Keratinocyte (primary cell): ENCODE data around the gene IP6K2. TPM values are rescaled to one million over a fixed set of nuclear protein-coding genes. Genes with fewer than 3 reads are reported as not detected.
A peak's percentile ranks its signal among the peaks of the same experiment; 100 is the strongest.

Experiments used
- DNase-seq: peaks from one replicate; pipeline ENCODE4 v3.0.0-alpha.2; 2011; ENCODE audit warnings: low read depth, missing footprints, low spot score
- FAIRE-seq: peaks from 2 replicates; lab custom pipeline; 2011; peaks lifted over from hg19 to GRCh38; lab: Jason Lieb, UNC
- H2AFZ ChIP-seq: 2 replicates; pipeline ENCODE4 v1.6.0; 2012; ENCODE audit warnings: low read length, control low read depth, inconsistent platforms; ENCODE audit not compliant: control insufficient read depth
- H3K27ac ChIP-seq: 2 replicates; pipeline ENCODE4 v1.5.1; 2011; ENCODE audit warnings: low read length; ENCODE audit not compliant: control insufficient read depth, insufficient read depth
- H3K27me3 ChIP-seq: 3 replicates; pipeline ENCODE4 v1.6.0; 2011; ENCODE audit warnings: low read length; ENCODE audit not compliant: control insufficient read depth, insufficient read depth; ENCODE audit errors: extremely low read depth
- H3K36me3 ChIP-seq, 2 experiments: 2 replicates in 1 of 2; 3 replicates in 1 of 2; pipeline ENCODE4 v1.5.1; 2011; ENCODE audit warnings: low read length in 2 of 2, mild to moderate bottlenecking in 1 of 2; ENCODE audit not compliant: control insufficient read depth in 2 of 2, insufficient read depth in 2 of 2; ENCODE audit errors: extremely low read depth in 1 of 2
- H3K4me1 ChIP-seq: 3 replicates; pipeline ENCODE4 v1.5.1; 2011; ENCODE audit warnings: low read length; ENCODE audit not compliant: control insufficient read depth, insufficient read depth; ENCODE audit errors: extremely low read depth
- H3K4me2 ChIP-seq: 3 replicates; pipeline ENCODE4 v1.6.0; 2011; ENCODE audit warnings: low read depth, low read length; ENCODE audit not compliant: control insufficient read depth, insufficient read depth; ENCODE audit errors: extremely low read depth
- H3K4me3 ChIP-seq, 3 experiments: fragments of 200-600 bp in 1 of 3; sonication (generic) in 1 of 3; 2 replicates in 2 of 3; 3 replicates in 1 of 3; pipeline ENCODE4 v1.5.1; 2011 to 2016; ENCODE audit warnings: low read length in 3 of 3, mild to moderate bottlenecking in 3 of 3, control low read depth in 2 of 3, inconsistent platforms in 1 of 3, low read depth in 1 of 3, mixed read lengths in 1 of 3, mixed run types in 1 of 3, moderate library complexity in 1 of 3; ENCODE audit not compliant: control insufficient read depth in 2 of 3, insufficient read depth in 2 of 3; ENCODE audit errors: extremely low read depth in 1 of 3
- H3K79me2 ChIP-seq: 2 replicates; pipeline ENCODE4 v1.6.0; 2012; ENCODE audit warnings: low read length; ENCODE audit not compliant: control insufficient read depth, insufficient read depth
- H3K9ac ChIP-seq: 3 replicates; pipeline ENCODE4 v1.6.0; 2011; ENCODE audit warnings: low read length; ENCODE audit not compliant: control insufficient read depth, insufficient read depth; ENCODE audit errors: extremely low read depth
- H3K9me1 ChIP-seq: 3 replicates; pipeline ENCODE4 v1.6.0; 2011; ENCODE audit warnings: low read length; ENCODE audit not compliant: control insufficient read depth, insufficient read depth; ENCODE audit errors: extremely low read depth
- H3K9me3 ChIP-seq: 2 replicates; pipeline ENCODE4 v1.5.1; 2012; ENCODE audit warnings: low read depth, low read length; ENCODE audit not compliant: control insufficient read depth
- H4K20me1 ChIP-seq: 3 replicates; pipeline ENCODE4 v1.6.0; 2011; ENCODE audit warnings: low read length; ENCODE audit not compliant: control insufficient read depth, insufficient read depth; ENCODE audit errors: extremely low read depth
- CTCF ChIP-seq, 3 experiments: IDR thresholded peaks in 1 of 3; conservative IDR thresholded peaks in 1 of 3; optimal IDR thresholded peaks in 1 of 3; 2 replicates in 2 of 3; 3 replicates in 1 of 3; pipeline versions ENCODE3 to v1.5.1; 2011; ENCODE audit warnings: low read length in 3 of 3, mild to moderate bottlenecking in 3 of 3, moderate library complexity in 2 of 3, control low read depth in 1 of 3, inconsistent platforms in 1 of 3; ENCODE audit not compliant: insufficient read depth in 2 of 3; ENCODE audit errors: extremely low read depth in 1 of 3
- EZH2 ChIP-seq: IDR thresholded peaks from one replicate; pipeline ENCODE4 v1.6.1; 2012; ENCODE audit warnings: inconsistent platforms, mild to moderate bottlenecking, low read length, moderate library complexity
- dilution Hi-C: fragments of 300-500 bp; cut with MboI; formaldehyde crosslinking; loops from one replicate; pipeline ENCODE4 v1.7.0; 2020; ENCODE audit warnings: low sequenced_read_pairs; ENCODE audit not compliant: extremely low pct_ligation_motif_present
- polyA plus RNA-seq, 5 experiments: library from polyadenylated mRNA; depleted of rRNA in 3 of 5; stranded (reverse) in 3 of 5; stranded (forward) in 1 of 5; unstranded in 1 of 5; fragments of >200 nt; gene quantifications; 1 replicate in 1 of 5; 2 replicates in 3 of 5; 3 replicates in 1 of 5; pipeline versions ENCODE4 v1.2.1 to v1.2.3, GENCODE V29; 2011 to 2012; ENCODE audit warnings: missing spikeins in 2 of 5, low read depth in 1 of 5, low replicate concordance in 1 of 5

IP6K2 gene
- polyA plus RNA-seq, 1 donor (not counting 4 experiments of a cell fraction or from before 2014, with no cell fraction given) = 110 TPM

GRCh38 chr3:48664929-48665328, 52.1 kb downstream of the IP6K2 start:
- Histone ChIP-seq H3K27me3 (peaks cover 15% of the 10 kb centered on the region), H3K27ac (no peak overlapping the region), H4K20me1 (no peaks in the 10 kb centered on the region), H3K4me2 (no peak overlapping the region), H3K9me3 (no peaks in the 10 kb centered on the region), H2AFZ (no peak overlapping the region), H3K79me2 (no peaks in the 10 kb centered on the region), H3K36me3 (no peaks in the 10 kb centered on the region), H3K9me1 (no peaks in the 10 kb centered on the region), H3K4me3 (no peak overlapping the region), H3K9ac (no peak overlapping the region), H3K4me1 (peaks cover 5% of the 10 kb centered on the region)
- dilution Hi-C loops = no loop called here
- TF ChIP-seq CTCF (optimal IDR thresholded peaks at IDR 0.05 in 1 of 3, IDR thresholded peaks at IDR 0.05 in 1 of 3, conservative IDR thresholded peaks at IDR 0.05 in 1 of 3; ENCODE audit: extremely low read depth in 1 of 3, insufficient read depth in 2 of 3, low read length in 3 of 3) = no peak
- no peak for TF ChIP-seq EZH2
- no peak for DNase-seq
- no peak for FAIRE-seq

DNA sequence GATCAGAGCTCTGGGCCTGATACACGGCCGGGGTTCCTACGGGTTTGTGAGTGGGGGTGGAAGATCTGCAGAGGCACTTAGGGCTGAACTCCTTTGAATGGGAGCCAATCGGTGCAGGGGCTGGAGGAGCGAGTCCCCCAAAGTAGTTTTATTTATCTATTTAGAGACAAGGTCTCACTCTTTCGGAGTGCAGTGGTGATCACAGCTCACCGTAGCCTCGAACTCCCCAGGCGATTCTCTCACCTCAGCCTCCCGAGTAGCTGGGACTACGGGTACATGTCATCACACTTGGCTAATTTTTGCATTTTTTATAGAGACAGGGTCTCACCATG, 52.7 kb downstream of the IP6K2 start:
- H3K36me3 ChIP-seq = no peaks in the 10 kb centered on the region
- TF ChIP-seq EZH2 (no peak), CTCF (optimal IDR thresholded peaks at IDR 0.05 in 1 of 3, IDR thresholded peaks at IDR 0.05 in 1 of 3, conservative IDR thresholded peaks at IDR 0.05 in 1 of 3; ENCODE audit: extremely low read depth in 1 of 3, insufficient read depth in 2 of 3, low read length in 3 of 3) (no peak)
- H3K79me2 ChIP-seq = no peaks in the 10 kb centered on the region
- peak overlapping the region; percentile 29 for H3K4me2 ChIP-seq
- dilution Hi-C loops = no loop called here
- H3K27ac ChIP-seq = peak overlapping the region; percentile 2
- H3K27me3 ChIP-seq = peaks cover 15% of the 10 kb centered on the region
- no peak overlapping the region for H3K9ac ChIP-seq
- H4K20me1 ChIP-seq = no peaks in the 10 kb centered on the region
- H3K9me1 ChIP-seq = no peaks in the 10 kb centered on the region
- FAIRE-seq = no peak
- no peak overlapping the region for H3K4me3 ChIP-seq
- DNase-seq = no peak
- no peak overlapping the region for H2AFZ ChIP-seq
- peaks cover 5% of the 10 kb centered on the region for H3K4me1 ChIP-seq
- H3K9me3 ChIP-seq = no peaks in the 10 kb centered on the region
